HG03439 (cell line): ENCODE measurements around the gene GRID1.

Experiments
- ATAC-seq: cut with Tn5 transposase; IDR thresholded peaks from one replicate; pipeline ENCODE4 v1.9.1; 2021; ENCODE audit warnings: mild to moderate bottlenecking, moderate library complexity; ENCODE audit not compliant: unreplicated experiment

GRID1 gene

DNA sequence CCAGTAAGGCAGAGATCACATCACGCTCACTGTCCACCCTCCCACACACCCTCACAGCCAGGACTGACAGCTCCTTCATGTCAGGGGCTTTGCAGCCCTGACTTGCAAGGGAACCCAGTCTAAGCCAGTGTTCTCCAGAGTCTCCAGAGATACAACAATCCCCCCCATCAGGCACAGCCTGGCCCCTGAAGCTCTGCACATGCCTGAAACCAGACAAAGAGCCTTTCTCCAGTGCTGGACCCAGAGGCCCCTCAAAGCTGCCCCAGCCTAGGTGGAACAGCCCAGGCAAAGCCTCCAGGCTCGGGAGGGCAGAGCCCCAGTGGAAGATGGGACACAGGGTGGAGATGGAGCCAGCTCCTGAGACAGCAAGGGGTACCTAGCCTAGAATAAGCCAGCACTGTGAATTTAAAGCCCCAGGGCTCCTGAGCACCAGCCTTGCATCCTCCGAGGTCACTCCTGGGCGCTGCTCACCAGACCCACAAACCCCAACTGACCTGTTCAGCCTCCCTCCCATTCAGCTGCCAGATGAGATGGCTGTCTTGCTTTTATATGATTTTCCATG, 50.2 kb downstream of the GRID1 start:
- ATAC-seq, result no peak

DNA sequence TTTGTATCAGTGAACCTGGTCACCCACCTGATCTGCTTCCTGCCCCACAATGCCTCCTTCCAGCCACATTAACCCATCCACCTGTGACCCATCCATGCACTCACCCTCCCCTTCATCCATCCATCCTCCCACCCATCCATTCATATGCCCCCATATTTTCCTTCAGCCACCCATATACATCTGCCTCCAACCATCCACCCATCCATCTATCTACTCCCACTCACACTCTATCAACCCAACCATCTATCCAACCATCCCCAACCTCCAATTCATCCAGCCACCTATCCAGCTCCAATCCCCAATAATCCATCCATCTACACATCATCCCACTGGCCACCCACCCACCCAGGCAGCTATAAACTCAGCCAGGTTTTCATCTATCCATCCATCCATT, 51.0 kb downstream of the GRID1 start:
- no peak for ATAC-seq

DNA sequence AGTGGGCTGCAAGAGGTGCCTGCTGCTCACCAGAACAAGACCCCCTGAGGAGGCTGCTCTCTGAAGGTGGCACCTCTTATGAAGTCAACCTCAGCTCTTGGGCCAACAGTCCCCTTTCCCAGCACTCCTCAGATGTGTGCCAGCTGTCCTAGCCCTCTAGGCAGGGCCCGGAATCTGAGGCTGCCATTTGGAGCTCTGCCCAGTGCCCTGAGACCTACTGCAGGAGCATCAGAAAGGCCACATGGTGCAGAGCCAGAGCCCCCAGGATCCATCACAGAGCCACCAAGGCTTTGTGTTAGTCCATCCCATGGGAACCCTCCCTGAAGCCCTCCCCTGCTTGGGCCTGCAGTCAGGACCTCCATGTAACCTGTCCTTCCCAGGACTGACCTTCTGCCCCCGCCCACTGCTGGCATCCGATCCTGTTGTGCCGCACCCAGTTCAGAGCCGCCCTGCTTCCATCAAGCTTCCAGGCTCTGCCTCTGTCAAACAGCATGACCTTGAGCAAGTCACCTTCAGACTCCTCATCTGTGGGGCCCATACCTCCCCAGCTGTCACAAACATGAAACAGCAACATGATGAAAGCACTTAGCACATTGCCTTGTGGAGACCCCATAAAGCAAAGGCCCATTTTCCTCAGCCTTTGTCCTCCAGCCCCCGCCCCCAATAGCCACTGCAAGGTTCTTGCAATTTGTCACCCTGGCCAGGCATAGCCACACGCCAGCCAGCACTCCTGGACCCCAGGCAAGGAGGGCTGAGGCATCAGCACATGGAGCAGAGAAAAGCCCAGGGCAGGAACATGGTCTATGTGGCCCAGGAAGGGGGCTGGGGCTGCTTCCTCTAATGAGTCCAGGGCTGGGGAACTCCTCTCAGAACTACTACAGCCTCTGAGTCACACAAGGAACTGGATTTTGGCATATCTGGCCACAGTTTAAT, 51.7 kb downstream of the GRID1 start:
- no peak for ATAC-seq

- ATAC-seq, result no peak
Measured at GRCh38 chr10:86313621-86314041, 53.0 kb downstream of the GRID1 start.

GRCh38 chr10:86312701-86313270, 53.8 kb downstream of the GRID1 start:
- no peak for ATAC-seq

DNA sequence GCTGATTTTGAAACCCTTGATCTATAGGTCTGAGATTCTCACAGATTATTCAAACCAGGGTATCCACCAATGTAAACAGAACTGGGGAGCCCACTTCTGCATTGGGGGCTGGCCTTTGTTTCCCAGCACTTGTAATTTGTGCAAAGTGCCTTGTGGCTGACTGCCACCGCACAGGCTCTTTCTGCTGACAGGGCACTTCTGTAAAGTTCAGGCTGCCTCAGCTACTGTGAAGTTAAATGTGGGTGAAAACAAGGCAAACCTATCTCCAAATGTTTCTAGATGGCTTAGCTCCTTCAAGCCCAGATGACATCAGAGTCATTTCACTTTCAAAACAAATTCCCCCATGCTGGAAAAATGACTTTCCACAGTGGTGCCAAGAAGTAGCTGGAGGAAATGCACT, 54.7 kb downstream of the GRID1 start:
- ATAC-seq, result no peak

- no peak for ATAC-seq
Measured at GRCh38 chr10:86311190-86311589, 55.4 kb downstream of the GRID1 start.

DNA sequence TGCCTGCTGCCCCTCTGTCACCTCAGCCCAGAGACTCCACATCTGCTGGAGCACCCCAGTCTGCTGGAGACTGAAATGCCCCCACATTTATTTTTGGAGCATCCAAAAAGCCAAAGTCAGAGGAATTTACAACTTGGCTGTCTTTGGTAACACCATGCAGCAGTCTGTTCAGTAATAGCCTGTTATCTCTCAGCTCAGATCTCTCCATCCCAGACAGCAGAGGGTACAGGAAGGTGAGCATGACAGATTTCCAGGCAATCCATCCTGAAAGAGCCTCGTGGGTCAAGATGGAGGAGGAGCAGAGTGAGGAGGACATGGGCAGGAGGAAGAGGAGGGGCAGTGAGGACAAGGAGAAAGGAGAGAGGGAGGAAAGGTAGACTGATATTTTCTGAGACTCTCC, 55.9 kb downstream of the GRID1 start:
- no peak for ATAC-seq

DNA sequence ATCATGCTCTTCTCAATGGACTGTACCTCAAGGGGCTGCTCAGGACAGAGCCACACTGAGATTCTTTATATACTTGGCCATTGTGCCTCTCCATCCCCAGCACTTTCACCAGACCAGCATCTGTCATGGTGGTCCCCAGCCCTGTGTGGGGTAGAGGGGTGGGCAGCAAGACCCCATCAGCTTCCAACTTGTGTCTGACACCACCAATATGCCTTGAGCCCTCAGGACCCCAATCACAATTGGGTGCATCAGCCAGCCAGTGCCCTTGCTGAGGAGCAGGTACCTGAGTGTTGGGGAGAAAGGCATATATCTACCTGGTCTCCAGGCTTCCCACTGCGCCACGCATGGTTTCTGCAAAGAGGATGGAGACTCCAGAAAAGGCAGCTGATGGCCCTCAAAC, 56.3 kb downstream of the GRID1 start:
- no peak for ATAC-seq

GRCh38 chr10:86308056-86308455, 58.5 kb downstream of the GRID1 start:
- ATAC-seq, result no peak

GRCh38 chr10:86306628-86307278, 59.8 kb downstream of the GRID1 start:
- no peak for ATAC-seq

DNA sequence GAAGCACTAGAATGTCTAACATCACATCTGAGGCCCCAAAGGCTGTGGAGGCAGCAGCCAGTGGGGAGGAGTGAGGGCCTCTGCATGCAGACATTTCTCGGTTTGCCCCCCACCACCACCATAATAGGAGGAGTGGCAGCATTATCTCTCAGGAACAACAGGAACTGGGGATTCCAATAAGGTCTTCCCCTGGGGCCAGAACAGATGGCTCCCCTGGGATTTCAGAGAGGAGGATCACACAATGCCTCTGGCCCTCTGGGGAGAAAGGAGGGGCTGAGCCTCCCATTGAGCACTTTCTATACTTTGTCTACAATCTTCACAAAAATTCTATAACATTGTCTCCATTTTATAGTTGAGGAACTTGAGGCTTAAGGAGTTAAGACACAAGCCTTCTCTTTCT, 61.1 kb downstream of the GRID1 start:
- no peak for ATAC-seq

GRCh38 chr10:86304436-86304835, 62.2 kb downstream of the GRID1 start:
- ATAC-seq, result no peak

DNA sequence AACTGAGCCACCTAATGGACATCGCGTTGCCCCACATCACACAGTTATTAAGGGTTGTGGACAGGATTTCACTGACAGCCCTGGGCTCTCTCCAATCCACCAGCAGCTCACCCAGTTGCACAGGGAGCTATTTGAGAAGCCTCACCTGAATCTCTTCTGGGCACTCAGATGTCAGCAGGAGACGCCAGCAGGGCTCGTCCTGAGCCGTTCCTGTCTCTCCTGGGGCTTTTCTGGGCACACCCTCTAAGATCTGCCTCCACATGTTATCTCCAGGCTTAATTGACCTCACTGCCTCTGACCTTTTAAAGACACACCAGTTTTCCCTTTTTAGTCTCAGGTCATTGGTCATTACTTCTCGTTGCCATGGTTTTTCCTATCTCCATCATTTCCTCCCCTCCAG, 63.0 kb downstream of the GRID1 start:
- ATAC-seq, result no peak

DNA sequence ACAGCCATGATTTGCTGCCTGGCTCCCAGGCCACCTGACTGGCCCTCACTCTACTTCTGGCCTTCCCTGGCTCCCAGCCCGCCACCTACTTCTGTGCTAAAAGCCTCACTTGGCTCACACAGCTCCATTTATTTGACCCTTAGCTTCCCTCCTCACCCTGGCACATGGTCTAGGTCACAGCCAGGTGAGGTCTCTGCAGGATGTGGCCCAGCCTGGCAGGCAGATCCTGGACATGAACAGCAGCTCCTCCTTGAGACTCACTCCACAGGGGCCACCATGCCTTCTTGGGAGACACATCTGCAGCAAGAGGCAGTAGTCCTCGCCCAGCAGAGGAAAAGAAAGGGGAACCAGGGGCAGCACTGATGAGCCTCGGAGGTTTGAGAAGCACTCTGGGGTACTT, 64.6 kb downstream of the GRID1 start:
- ATAC-seq, result no peak

GRCh38 chr10:86300931-86301830, 65.4 kb downstream of the GRID1 start:
- ATAC-seq, result no peak

DNA sequence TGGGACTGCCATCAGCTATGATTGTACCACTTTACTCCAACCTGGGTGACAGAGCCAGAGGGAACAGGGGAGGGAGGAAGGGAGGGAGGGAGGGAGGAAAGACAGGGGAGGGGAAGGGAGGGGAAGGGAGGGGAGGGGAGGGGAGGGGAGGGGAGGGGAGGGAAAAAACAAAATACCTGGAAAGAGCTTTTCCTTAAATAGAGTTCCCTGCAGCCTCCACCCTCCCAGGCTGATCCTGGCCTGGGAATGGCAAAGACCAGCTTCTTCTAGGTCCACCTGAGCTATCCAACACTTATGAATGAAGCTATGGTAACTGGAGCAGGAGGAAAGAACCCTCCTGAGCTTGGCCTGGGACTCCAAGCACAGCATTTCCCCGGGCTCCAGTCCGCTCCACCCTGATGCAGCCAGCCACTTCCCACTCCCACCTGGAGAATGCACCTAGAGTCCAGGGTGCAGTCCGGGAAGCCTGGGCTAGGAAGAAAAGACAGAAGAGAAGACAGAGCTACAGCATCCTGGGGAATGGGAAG, 66.1 kb downstream of the GRID1 start:
- no peak for ATAC-seq

GRCh38 chr10:86299562-86299961, 67.0 kb downstream of the GRID1 start:
- no peak for ATAC-seq

GRCh38 chr10:86298501-86299001, 68.0 kb downstream of the GRID1 start:
- ATAC-seq, result no peak

- no peak for ATAC-seq
Measured at GRCh38 chr10:86295791-86296190, 70.8 kb downstream of the GRID1 start.
